Stomach smooth muscle (tissue), 2 donors: ENCODE data around the gene HOXD9.
A peak's percentile ranks its signal among the peaks of the same experiment; 100 is the strongest.

Experiments
- H3K27ac ChIP-seq: one replicate; pipeline ENCODE4 v1.7.0; 2013; ENCODE audit warnings: mild to moderate bottlenecking, low read length, inconsistent platforms
- H3K27me3 ChIP-seq, 2 donors: one replicate each; pipeline ENCODE4 v1.7.0; 2013; ENCODE audit warnings: low read length in 2 of 2; ENCODE audit not compliant: insufficient read depth in 2 of 2, control insufficient read depth in 1 of 2
- H3K36me3 ChIP-seq, 2 donors: one replicate each; pipeline ENCODE4 v1.7.0; 2013; ENCODE audit warnings: low read length in 2 of 2; ENCODE audit not compliant: control insufficient read depth in 2 of 2, insufficient read depth in 2 of 2
- H3K4me1 ChIP-seq: one replicate; pipeline ENCODE4 v1.7.0; 2013; ENCODE audit warnings: low read length; ENCODE audit not compliant: control insufficient read depth, insufficient read depth
- H3K4me3 ChIP-seq, 2 donors: one replicate each; pipeline ENCODE4 v1.7.0; 2013; ENCODE audit warnings: low read length in 2 of 2
- H3K9ac ChIP-seq, 2 donors: one replicate each; pipeline ENCODE4 v1.7.0; 2013; ENCODE audit warnings: low read length in 2 of 2, mild to moderate bottlenecking in 1 of 2
- H3K9me3 ChIP-seq, 2 donors: one replicate each; pipeline ENCODE4 v1.7.0; 2013; ENCODE audit warnings: low read length in 2 of 2; ENCODE audit not compliant: control insufficient read depth in 2 of 2
- donor health status: healthy.
- donor health status: Pancreatic carcinoma.

The HOXD9 gene

GRCh38 chr2:176154576-176155252 is 32.2 kb downstream of the HOXD9 start:
- no peak overlapping the region for H3K9ac ChIP-seq
- H3K36me3 ChIP-seq = no peaks in the 10 kb centered on the region
- no peak overlapping the region for H3K4me3 ChIP-seq

GRCh38 chr2:176155356-176156044 is 33.0 kb downstream of the HOXD9 start:
- Histone ChIP-seq H3K4me3 (no peak overlapping the region), H3K9ac (no peak overlapping the region), H3K4me1 (peaks cover 22% of the 10 kb centered on the region), H3K27me3 (peaks cover 52 to 90% of the 10 kb centered on the region in 2 donors), H3K9me3 (no peaks in the 10 kb centered on the region), H3K36me3 (no peaks in the 10 kb centered on the region), H3K27ac (no peak overlapping the region)

More at GRCh38 chr2:176154576-176155252, 32.2 kb downstream of the HOXD9 start:
- H3K27me3 ChIP-seq = peaks cover 52 to 89% of the 10 kb centered on the region in 2 donors
- H3K4me1 ChIP-seq = peaks cover 17% of the 10 kb centered on the region
- H3K9me3 ChIP-seq = no peaks in the 10 kb centered on the region
- no peak overlapping the region for H3K27ac ChIP-seq

GRCh38 chr2:176156301-176156806 is 33.8 kb downstream of the HOXD9 start:
- H3K4me1 ChIP-seq = peaks cover 22% of the 10 kb centered on the region
- H3K9me3 ChIP-seq = no peaks in the 10 kb centered on the region
- H3K9ac ChIP-seq = no peak overlapping the region
- peaks cover 54 to 90% of the 10 kb centered on the region in 2 donors for H3K27me3 ChIP-seq
- no peaks in the 10 kb centered on the region for H3K36me3 ChIP-seq
- H3K27ac ChIP-seq = no peak overlapping the region
- H3K4me3 ChIP-seq = no peak overlapping the region

- Histone ChIP-seq H3K9me3 (no peaks in the 10 kb centered on the region), H3K9ac (no peak within 1 kb of the TSS), H3K27me3 (peaks cover 55 to 90% of the 10 kb centered on the region in 2 donors), H3K4me1 (peaks cover 19% of the 10 kb centered on the region), H3K4me3 (peak within 1 kb of the TSS in 1 of 2 donors; percentile 40), H3K27ac (no peak within 1 kb of the TSS), H3K36me3 (no peaks in the 10 kb centered on the region)
These were observed 34.4 kb downstream of the HOXD9 start, which contains the start of gene HOXD3 for GRCh38 chr2:176156807-176157498. HOXD3 (plus strand) TSS chr2:176157307; CDS start chr2:176169115, 11,808 bp downstream.

GRCh38 chr2:176157499-176158185 is 35.1 kb downstream of the HOXD9 start:
- H3K27me3 ChIP-seq = peaks cover 58 to 93% of the 10 kb centered on the region in 2 donors
- no peak overlapping the region for H3K27ac ChIP-seq

GRCh38 chr2:176158186-176158591 is 35.7 kb downstream of the HOXD9 start:
- H3K9ac ChIP-seq = no peak overlapping the region
- no peak overlapping the region for H3K27ac ChIP-seq
- H3K27me3 ChIP-seq = peaks cover 59 to 92% of the 10 kb centered on the region in 2 donors
- peaks cover 18% of the 10 kb centered on the region for H3K4me1 ChIP-seq
- no peaks in the 10 kb centered on the region for H3K36me3 ChIP-seq
- no peaks in the 10 kb centered on the region for H3K9me3 ChIP-seq
- H3K4me3 ChIP-seq = peak overlapping the region in 1 of 2 donors; percentile 15

More at GRCh38 chr2:176157499-176158185, 35.1 kb downstream of the HOXD9 start:
- peaks cover 18% of the 10 kb centered on the region for H3K4me1 ChIP-seq
- no peak overlapping the region for H3K9ac ChIP-seq
- no peaks in the 10 kb centered on the region for H3K36me3 ChIP-seq
- H3K9me3 ChIP-seq = no peaks in the 10 kb centered on the region
- H3K4me3 ChIP-seq = peak overlapping the region in 1 of 2 donors; percentile 40

GRCh38 chr2:176158855-176159662 is 36.5 kb downstream of the HOXD9 start:
- no peaks in the 10 kb centered on the region for H3K36me3 ChIP-seq
- no peak overlapping the region for H3K27ac ChIP-seq
- peaks cover 18% of the 10 kb centered on the region for H3K4me1 ChIP-seq
- H3K9ac ChIP-seq = no peak overlapping the region
- H3K4me3 ChIP-seq = no peak overlapping the region
- peaks cover 68 to 93% of the 10 kb centered on the region in 2 donors for H3K27me3 ChIP-seq
- no peaks in the 10 kb centered on the region for H3K9me3 ChIP-seq

DNA sequence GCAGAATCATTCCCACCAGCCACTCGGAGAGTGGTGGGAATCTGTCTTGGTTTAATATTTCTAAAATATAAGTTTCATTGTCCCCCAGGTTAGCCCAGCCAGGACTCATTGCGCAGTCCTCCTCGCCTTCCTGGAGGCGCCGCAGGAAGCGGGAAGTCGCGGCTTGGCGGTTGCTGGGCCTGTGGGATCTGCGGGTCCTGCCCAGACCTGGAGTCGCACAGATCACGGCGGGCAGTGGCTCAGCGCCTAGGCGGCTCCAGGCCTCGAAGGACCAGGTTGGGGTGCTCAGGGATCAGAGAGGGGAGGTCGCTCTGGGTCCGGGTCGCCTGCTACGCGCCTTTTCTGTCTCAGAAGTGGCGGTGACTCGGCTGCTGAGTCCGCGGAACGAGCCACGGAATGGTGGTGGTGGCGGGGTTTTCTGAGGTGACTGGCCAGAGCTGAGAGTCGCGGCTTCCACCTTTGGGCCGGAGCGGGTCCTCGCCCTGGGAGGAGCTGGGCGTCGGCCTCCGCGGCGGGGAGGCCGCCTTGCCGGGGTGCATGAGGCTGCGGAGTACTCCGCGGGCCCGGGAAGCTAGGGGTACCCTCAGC is 37.2 kb downstream of the HOXD9 start:
- H3K36me3 ChIP-seq = no peaks in the 10 kb centered on the region
- H3K4me1 ChIP-seq = peaks cover 18% of the 10 kb centered on the region
- no peak overlapping the region for H3K27ac ChIP-seq
- no peak overlapping the region for H3K9ac ChIP-seq
- peaks cover 72 to 96% of the 10 kb centered on the region in 2 donors for H3K27me3 ChIP-seq
- no peaks in the 10 kb centered on the region for H3K9me3 ChIP-seq
- peak overlapping the region in 1 of 2 donors; percentile 22 for H3K4me3 ChIP-seq

GRCh38 chr2:176160251-176160985 is 37.9 kb downstream of the HOXD9 start:
- Histone ChIP-seq H3K27me3 (peaks cover 72 to 96% of the 10 kb centered on the region in 2 donors), H3K4me3 (peak overlapping the region in 1 of 2 donors; percentile 49)

More at GRCh38 chr2:176160251-176160985, 37.9 kb downstream of the HOXD9 start:
- H3K36me3 ChIP-seq = no peaks in the 10 kb centered on the region
- no peaks in the 10 kb centered on the region for H3K9me3 ChIP-seq
- H3K9ac ChIP-seq = no peak overlapping the region
- no peak overlapping the region for H3K27ac ChIP-seq
- peaks cover 18% of the 10 kb centered on the region for H3K4me1 ChIP-seq
